ENCODE measurements around the gene IGF2. TPM values are rescaled to one million over a fixed set of nuclear protein-coding genes. Genes with fewer than 3 reads are reported as not detected.

IGF2 gene
- total and polyA plus RNA-seq, 2 donors (not counting 3 experiments of a cell fraction or from before 2014, with no cell fraction given), result 5.7 to 21.0 TPM

GRCh38 chr11:2132874-2133240 lies 6.3 kb downstream of the IGF2 start:
- intact Hi-C loops (cut with micrococcal nuclease) (no loop called here), dilution Hi-C loops (cut with MboI; ENCODE audit: extremely low pct_ligation_motif_present, low sequenced_read_pairs) (no loop called here)
- TF ChIP-seq MAX (IDR thresholded peaks at IDR 0.05; ENCODE audit: insufficient read depth, insufficient read length), result no peak
- TF ChIP-seq FOS (IDR thresholded peaks at IDR 0.05; ENCODE audit: borderline replicate concordance, insufficient read depth, low read length), result no peak
- TF ChIP-seq EZH2 (IDR thresholded peaks at IDR 0.05; ENCODE audit: borderline replicate concordance, low read depth, low read length, severe bottlenecking), result no peak
- TF ChIP-seq GATA2 (IDR thresholded peaks at IDR 0.05; ENCODE audit: insufficient read depth, insufficient read length, low read depth, low read length), result no peak
- TF ChIP-seq, protein P1, sequence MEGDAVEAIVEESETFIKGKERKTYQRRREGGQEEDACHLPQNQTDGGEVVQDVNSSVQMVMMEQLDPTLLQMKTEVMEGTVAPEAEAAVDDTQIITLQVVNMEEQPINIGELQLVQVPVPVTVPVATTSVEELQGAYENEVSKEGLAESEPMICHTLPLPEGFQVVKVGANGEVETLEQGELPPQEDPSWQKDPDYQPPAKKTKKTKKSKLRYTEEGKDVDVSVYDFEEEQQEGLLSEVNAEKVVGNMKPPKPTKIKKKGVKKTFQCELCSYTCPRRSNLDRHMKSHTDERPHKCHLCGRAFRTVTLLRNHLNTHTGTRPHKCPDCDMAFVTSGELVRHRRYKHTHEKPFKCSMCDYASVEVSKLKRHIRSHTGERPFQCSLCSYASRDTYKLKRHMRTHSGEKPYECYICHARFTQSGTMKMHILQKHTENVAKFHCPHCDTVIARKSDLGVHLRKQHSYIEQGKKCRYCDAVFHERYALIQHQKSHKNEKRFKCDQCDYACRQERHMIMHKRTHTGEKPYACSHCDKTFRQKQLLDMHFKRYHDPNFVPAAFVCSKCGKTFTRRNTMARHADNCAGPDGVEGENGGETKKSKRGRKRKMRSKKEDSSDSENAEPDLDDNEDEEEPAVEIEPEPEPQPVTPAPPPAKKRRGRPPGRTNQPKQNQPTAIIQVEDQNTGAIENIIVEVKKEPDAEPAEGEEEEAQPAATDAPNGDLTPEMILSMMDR (IDR thresholded peaks at IDR 0.05; ENCODE audit: extremely low read depth in 1 of 2, insufficient read depth in 1 of 2, low read depth in 1 of 2, low read length in 2 of 2), result no peak
- TF ChIP-seq POLR2A (IDR thresholded peaks at IDR 0.05; ENCODE audit: low read depth, low read length), result no peak
- TF ChIP-seq MYC (IDR thresholded peaks at IDR 0.05; ENCODE audit: low read depth, low read length), result no peak
- no peak for TF ChIP-seq JUN (IDR thresholded peaks at IDR 0.05; ENCODE audit: borderline replicate concordance, insufficient read depth, insufficient read length, low read depth)
- TF ChIP-seq POLR2AphosphoS5 (IDR thresholded peaks at IDR 0.05; ENCODE audit: insufficient read depth, low read depth, low read length), result no peak
- no peaks in the 10 kb centered on the region for H3K79me2 ChIP-seq (ENCODE audit: control insufficient read depth, insufficient read depth, low read length)
- no TSS peak for BruUV-seq (replicated peaks)
- H3K4me1 ChIP-seq (ENCODE audit: control insufficient read depth, extremely low read depth, insufficient read depth, low read length), result peaks cover 3% of the 10 kb centered on the region
- DNase-seq (ENCODE audit: low read depth, low spot score) (no peak), FAIRE-seq (no peak)
- no peaks in the 10 kb centered on the region for H3K9me1 ChIP-seq (replicated peaks; ENCODE audit: control insufficient read depth, extremely low read depth, insufficient read depth, low read length)
- CTCF ChIA-PET, result interaction anchor here (1.1 to 1.3 kb wide), 2 partner anchors 18 to 19 kb away, joined by 3 to 4 read pairs; no protein-coding TSS in a partner anchor
- H3K9ac ChIP-seq (replicated peaks; ENCODE audit: extremely low read depth, insufficient read depth, low read length), result no peak overlapping the region
- H3K4me2 ChIP-seq (ENCODE audit: insufficient read depth, low read length), result no peak overlapping the region
- peaks cover 2 to 6% of the 10 kb centered on the region in 2 experiments for H3K27me3 ChIP-seq (ENCODE audit: control insufficient read depth in 2 of 2, insufficient read depth in 2 of 2, low read length in 2 of 2)
- H2AFZ ChIP-seq (ENCODE audit: low read depth, low read length), result no peak overlapping the region
- POLR2A ChIA-PET, result no interaction called here
- H3K27ac ChIP-seq (ENCODE audit: insufficient read depth, low read depth, low read length), result no peak overlapping the region
- H3K36me3 ChIP-seq (ENCODE audit: control insufficient read depth in 2 of 2, extremely low read depth in 1 of 2, insufficient read depth in 2 of 2, low read length in 2 of 2), result no peaks in the 10 kb centered on the region
- H4K20me1 ChIP-seq (replicated peaks; ENCODE audit: control insufficient read depth, extremely low read depth, insufficient read depth, low read length), result no peaks in the 10 kb centered on the region
- H3K9me3 ChIP-seq (replicated peaks; ENCODE audit: control insufficient read depth, insufficient read depth, low read length), result no peaks in the 10 kb centered on the region
- H3K4me3 ChIP-seq (replicated peaks in 1 of 3; ENCODE audit: insufficient read depth in 1 of 3, low read depth in 1 of 3, low read length in 3 of 3), result no peak overlapping the region
